ENCODE data around the gene PRRT2. TPM values are rescaled to one million over a fixed set of nuclear protein-coding genes. Genes with fewer than 3 reads are reported as not detected.

Gene PRRT2
- polyA plus RNA-seq, 10 donors: 8.4 to 28.3 (median 12.6) TPM

DNA sequence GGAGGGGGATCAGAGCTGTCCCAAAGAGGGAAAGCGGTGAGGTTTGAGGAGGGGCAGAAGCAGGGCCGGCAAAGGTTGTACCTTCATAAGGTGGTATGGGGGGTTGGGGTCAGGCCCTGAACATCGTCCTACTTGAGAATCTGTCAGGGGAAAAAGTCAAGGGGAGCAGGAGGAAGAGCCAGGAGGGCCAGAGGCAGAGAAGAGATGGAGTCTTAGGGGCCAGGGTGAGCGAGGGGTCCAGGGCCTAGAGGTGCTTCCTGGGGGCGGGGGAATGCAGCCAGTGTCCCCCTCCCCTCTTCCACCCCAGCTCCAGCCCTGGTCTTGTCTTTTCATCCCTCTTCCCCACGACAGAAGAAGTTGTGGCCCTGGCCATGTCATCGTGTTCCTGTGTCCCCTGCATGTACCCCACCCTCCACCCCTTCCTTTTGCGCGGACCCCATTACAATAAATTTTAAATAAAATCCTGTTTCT is 1.3 kb upstream of the PRRT2 start:
- DNase-seq: no peak

GRCh38 chr16:29811170-29811895 is 660 bp upstream of the PRRT2 start:
- DNase-seq: peak; percentile 89 to 96 (median 94)

- peak in 1 of 3 donors; percentile 36 for DNase-seq
Observed at GRCh38 chr16:29812754-29813643, 1.0 kb downstream of the PRRT2 start.

DNA sequence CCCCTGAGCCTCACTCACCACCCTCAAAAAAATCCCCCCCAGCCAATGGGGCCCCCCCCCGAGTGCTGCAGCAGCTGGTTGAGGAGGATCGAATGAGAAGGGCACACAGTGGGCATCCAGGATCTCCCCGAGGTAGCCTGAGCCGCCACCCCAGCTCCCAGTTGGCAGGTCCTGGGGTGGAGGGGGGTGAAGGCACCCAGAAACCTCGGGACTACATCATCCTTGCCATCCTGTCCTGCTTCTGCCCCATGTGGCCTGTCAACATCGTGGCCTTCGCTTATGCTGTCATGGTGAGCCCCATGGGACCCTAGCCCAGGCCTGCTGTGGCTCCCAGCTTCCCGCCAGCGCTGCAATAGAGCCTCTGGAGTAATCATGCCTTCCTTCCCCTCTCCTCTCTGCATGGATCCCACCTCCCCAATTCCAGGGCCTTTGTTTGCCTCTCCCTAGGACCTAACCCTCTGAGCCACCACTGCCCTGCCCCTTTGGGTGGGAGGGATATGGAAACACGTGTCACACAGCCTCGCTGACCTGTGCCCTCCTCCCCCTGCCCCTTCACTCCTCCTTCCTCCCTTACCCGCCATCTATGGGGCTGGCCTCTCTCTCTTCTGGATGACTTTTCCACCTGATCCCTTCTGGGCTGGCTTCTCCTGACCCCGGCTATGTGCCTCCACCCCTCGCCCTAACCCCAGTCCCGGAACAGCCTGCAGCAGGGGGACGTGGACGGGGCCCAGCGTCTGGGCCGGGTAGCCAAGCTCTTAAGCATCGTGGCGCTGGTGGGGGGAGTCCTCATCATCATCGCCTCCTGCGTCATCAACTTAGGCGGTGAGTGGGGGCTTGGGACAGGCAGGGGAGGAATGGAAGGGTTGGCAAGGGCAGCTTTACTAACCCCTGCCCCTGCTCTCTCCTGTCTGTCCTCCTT is 1.9 kb downstream of the PRRT2 start:
- no peak for DNase-seq

DNA sequence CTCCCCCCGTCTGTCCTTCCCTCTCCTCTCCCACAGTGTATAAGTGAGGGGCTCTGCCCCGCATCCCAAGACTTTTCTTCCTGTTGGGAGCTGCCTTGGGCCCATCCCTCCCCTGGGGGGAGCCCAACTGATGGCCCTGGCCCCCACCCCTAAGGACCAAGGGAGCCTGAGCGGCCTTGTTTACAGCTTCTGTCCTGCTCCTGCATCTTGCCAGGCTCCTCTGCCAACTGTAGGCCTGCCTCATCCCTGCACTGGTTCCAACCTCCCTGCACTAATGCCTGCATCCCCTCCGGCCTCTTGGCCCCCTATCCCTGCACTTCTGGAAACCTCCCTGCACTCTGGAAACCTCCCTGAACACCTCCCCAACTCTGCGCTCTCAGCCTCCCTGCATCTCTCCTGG is 2.6 kb downstream of the PRRT2 start:
- peak in 1 of 3 donors; percentile 37 for DNase-seq

DNA sequence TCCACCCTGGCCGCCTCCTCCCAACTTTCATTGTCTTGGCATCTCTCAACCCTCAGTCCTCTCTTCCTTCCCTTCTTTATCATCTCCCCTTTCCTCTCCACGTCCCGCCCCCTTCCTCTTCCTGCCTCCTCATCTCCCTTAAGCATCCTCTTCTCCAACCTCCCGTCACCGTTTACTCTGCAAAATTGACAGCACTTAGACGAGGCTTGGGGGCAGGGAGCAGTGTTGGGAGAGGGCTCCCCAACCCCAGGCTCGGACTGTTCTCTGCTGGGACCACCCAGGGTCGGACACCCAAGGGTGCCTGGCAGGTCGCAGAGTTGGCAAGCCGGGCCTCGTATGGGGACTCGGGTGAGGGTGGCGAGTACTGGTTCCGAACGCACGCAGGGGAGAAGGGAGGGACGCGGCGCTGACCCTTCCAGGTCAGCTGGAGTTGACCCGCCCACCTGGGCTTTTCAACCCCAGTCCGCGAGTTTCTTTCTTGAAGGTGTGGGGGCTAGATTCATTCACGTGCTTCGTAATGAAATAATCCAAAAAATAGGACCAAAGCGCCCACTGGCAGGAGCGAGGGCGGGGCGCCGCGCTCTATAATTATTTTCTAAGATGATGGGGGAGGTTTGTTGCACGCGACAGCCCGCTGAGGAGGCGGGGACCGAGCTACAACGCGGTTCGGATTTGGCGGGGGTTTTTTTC is 3.2 kb downstream of the PRRT2 start:
- DNase-seq: peak in 1 of 3 donors; percentile 59

GRCh38 chr16:29815793-29816693 is 4.0 kb downstream of the PRRT2 start, which contains the start of gene PAGR1:
PAGR1 (plus strand) TSS chr16:29816152; CDS start chr16:29816526, 374 bp downstream.
- peak; percentile 99 to 100 (median 100) for DNase-seq

DNA sequence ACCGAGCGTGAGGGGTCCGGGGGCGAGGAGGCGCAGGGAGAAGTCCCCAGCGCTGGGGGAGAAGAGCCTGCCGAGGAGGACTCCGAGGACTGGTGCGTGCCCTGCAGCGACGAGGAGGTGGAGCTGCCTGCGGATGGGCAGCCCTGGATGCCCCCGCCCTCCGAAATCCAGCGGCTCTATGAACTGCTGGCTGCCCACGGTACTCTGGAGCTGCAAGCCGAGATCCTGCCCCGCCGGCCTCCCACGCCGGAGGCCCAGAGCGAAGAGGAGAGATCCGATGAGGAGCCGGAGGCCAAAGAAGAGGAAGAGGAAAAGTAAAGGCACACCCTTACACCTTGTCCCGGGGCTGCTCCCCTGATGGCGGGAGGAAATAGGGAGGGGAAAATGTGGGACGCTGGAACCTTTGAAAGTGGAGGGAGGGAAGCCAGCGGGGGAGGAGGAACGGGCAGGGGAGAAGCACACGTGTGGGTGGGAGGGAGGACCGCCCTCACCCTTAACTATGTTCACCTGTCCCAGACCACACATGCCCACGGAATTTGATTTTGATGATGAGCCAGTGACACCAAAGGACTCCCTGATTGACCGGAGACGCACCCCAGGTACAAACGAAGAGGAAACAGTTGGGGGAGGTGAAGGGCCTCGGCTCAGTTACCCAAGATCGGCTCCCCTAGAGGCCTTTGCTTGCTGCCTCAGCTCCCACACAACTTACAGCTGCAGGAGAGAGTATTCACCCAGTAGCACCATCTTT is 4.9 kb downstream of the PRRT2 start:
- DNase-seq: no peak

- DNase-seq: no peak
Observed at GRCh38 chr16:29818082-29818481, 6.1 kb downstream of the PRRT2 start.

DNA sequence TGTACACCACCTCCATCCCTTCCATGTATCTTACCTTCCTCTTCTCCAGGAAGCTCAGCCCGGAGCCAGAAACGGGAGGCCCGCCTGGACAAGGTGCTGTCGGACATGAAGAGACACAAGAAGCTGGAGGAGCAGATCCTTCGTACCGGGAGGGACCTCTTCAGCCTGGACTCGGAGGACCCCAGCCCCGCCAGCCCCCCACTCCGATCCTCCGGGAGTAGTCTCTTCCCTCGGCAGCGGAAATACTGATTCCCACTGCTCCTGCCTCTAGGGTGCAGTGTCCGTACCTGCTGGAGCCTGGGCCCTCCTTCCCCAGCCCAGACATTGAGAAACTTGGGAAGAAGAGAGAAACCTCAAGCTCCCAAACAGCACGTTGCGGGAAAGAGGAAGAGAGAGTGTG is 7.5 kb downstream of the PRRT2 start:
- DNase-seq: no peak

DNA sequence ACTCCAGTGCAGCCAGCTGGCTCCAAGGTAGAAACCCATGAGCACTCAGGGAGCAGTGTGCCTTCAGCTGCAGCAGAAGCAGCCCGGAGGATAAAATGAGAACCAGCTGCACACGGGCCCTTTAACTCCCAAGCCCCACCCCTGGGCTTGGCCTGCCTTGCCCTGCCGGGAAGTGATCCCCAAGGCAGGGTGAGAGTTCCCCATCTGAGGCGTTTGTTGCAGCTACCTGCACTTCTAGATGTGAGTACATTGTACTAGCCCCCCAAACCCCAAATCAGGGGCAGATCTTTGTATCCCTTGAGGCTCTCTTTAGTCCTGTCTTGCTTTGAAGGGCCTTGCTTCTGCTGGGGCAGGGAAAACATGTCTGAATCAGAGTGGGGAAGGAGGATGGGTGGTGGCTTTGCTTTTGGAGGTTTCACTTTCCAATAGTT is 8.3 kb downstream of the PRRT2 start, which contains the start of gene MVP:
Gene MVP (plus strand): TSS at position 192 of the 431 bp plus-strand sequence. CDS start 10,088 bp downstream, outside the sequence.
- DNase-seq: peak in 2 of 3 donors; percentile 80 to 85

GRCh38 chr16:29820730-29821642 is 9.0 kb downstream of the PRRT2 start:
- DNase-seq: peak in 1 of 3 donors; percentile 33

GRCh38 chr16:29821643-29822115 is 9.7 kb downstream of the PRRT2 start:
- DNase-seq: peak in 1 of 3 donors; percentile 39

DNA sequence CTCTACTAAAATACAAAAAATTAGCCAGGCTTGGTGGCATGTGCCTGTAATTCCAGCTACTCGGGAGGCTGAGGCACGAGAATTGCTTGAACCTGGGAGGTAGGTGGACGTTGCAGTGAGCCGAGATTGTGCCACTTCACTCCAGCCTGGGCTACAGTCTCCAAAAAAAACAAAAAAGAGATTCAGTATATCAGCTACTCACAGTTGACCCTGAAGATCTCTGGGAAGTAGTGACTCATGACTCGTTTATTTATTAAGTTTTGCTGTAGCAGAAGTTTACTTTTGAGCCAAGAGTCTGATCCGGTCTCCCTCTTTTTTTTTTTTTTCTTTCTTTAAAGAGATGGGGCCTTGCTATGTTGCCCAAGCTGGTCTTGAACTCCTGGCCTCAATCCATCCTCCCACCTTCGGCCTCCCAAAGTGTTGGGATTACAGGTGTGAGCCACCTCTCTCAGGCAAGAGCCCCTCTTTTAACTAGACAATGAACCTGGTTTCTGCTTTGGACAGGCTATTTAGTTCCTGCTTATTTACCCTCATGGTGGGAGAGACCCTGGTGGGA is 12.7 kb downstream of the PRRT2 start:
- peak in 1 of 3 donors; percentile 51 for DNase-seq

DNA sequence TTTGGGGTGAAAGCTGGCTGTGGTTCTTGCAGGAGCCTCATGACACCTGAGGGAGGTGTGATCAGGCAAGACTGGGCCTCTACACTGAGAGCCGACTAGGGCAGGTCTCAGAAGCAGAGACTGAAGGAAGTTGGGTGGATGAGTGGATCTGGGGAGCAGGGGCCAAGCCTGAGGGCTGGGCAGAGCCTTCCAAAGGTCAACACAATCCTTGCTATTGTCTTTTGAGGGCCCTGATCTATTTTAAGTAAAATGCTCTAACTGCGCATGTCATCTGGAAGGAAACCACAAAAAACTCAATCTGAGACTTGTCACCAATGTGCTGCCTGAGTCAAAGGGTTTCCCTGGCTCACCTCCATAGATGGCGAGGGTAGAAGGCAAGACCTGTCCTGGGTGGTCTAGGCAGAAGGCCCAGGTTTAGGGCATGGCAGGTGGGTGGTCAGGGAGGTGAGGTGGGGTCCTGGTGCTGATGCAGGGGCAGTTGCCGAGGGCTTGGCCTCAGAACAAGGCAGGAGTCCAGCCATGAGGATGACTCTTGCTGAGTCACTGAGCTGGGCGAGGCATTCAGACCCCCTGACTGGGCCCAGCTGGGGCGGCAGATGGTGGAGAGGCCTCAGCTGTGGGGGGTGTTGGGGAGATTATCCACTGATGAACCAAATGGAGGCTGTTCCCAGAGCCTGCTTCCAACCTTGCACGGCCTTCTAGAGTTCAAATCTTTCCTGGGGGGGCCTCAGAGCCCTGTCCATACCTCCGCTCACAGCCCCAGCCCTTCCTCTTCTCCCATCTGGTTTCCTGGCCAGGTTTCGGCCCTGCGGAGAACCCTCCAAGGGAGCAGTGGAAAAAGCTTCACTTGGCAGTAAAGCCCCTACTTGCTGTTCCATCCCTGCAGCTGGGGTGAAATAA is 13.4 kb downstream of the PRRT2 start:
- DNase-seq: peak in 2 of 3 donors; percentile 48 to 82

- no peak for DNase-seq
Observed at GRCh38 chr16:29826342-29826695, 14.3 kb downstream of the PRRT2 start.
